SK-N-SH (cell line): ENCODE results near the gene BAHCC1. TPM values are rescaled to one million over a fixed set of nuclear protein-coding genes. Genes with fewer than 3 reads are reported as not detected.

Experiments
- CTCF ChIA-PET: fragments of 300-600, 350-600 bp; formaldehyde crosslinking; extraction: SDS; loops from one replicate; lab custom pipeline; 2021; lab: Yijun Ruan, JAX
- POLR2A ChIA-PET: fragments of 350-600 bp; sonication (Branson Sonifier 250); formaldehyde crosslinking; extraction: SDS; loops from one replicate; lab custom pipeline; 2020; ENCODE audit warnings: antibody characterized with exemption, inconsistent platforms; lab: Yijun Ruan, JAX
- DNase-seq: peaks from one replicate; pipeline ENCODE4 v3.0.0; 2012
- H2AFZ ChIP-seq: fragments of 200-600 bp; sonication (generic); 2 replicates; pipeline ENCODE4 v1.8.1; 2016; ENCODE audit warnings: antibody characterized with exemption, mild to moderate bottlenecking, low read depth
- H3F3A ChIP-seq: fragments of 200-600 bp; sonication (generic); replicated peaks from 2 replicates; pipeline ENCODE3; 2016; ENCODE audit warnings: antibody characterized with exemption, mild to moderate bottlenecking; ENCODE audit not compliant: insufficient read depth
- H3K27ac ChIP-seq, 2 experiments: fragments of 200-500 bp in 1 of 2; fragments of 200-600 bp in 1 of 2; sonication (Bioruptor generic) in 1 of 2; sonication (generic), shearing (Covaris generic) in 1 of 2; 2 replicates each; pipeline versions ENCODE4 v1.5.1 to v1.6.1; 2014 to 2016; ENCODE audit warnings: low read depth in 2 of 2, inconsistent platforms in 1 of 2, low read length in 1 of 2, mild to moderate bottlenecking in 1 of 2, mixed read lengths in 1 of 2
- H3K27me3 ChIP-seq: fragments of 200-600 bp; sonication (generic), shearing (Covaris generic); 2 replicates; pipeline ENCODE4 v1.6.1; 2016; ENCODE audit warnings: mixed run types; ENCODE audit not compliant: insufficient read depth
- H3K36me3 ChIP-seq, 2 experiments: fragments of 200-500 bp in 1 of 2; fragments of 200-600 bp in 1 of 2; sonication (Bioruptor generic) in 1 of 2; sonication (generic) in 1 of 2; replicated peaks in 1 of 2; 2 replicates each; pipeline versions ENCODE3 to v1.5.1; 2014 to 2016; ENCODE audit warnings: low read length in 1 of 2, mild to moderate bottlenecking in 1 of 2; ENCODE audit not compliant: insufficient read depth in 2 of 2, control insufficient read depth in 1 of 2
- H3K4me1 ChIP-seq, 2 experiments: fragments of 200-500 bp in 1 of 2; fragments of 200-600 bp in 1 of 2; sonication (Bioruptor generic) in 1 of 2; sonication (generic), shearing (Covaris generic) in 1 of 2; 2 replicates each; pipeline versions ENCODE4 v1.5.1 to v1.6.1; 2014 to 2016; ENCODE audit warnings: low read depth in 1 of 2, low read length in 1 of 2, mixed run types in 1 of 2; ENCODE audit not compliant: insufficient read depth in 2 of 2, control insufficient read depth in 1 of 2
- H3K4me2 ChIP-seq: fragments of 200-600 bp; sonication (generic), shearing (Covaris generic); 2 replicates; pipeline ENCODE4 v1.6.1; 2017; ENCODE audit warnings: mixed run types
- H3K4me3 ChIP-seq, 2 experiments: fragments of 200-500 bp in 1 of 2; fragments of 200-600 bp in 1 of 2; sonication (Bioruptor generic) in 1 of 2; sonication (generic), shearing (Covaris generic) in 1 of 2; 2 replicates each; pipeline versions ENCODE4 v1.5.1 to v1.8.1; 2014 to 2016; ENCODE audit warnings: low read depth in 2 of 2, inconsistent platforms in 1 of 2, low read length in 1 of 2, mild to moderate bottlenecking in 1 of 2, mixed read lengths in 1 of 2, moderate library complexity in 1 of 2
- H3K79me2 ChIP-seq: fragments of 200-600 bp; sonication (generic); 2 replicates; pipeline ENCODE4 v1.8.1; 2017; ENCODE audit warnings: mild to moderate bottlenecking; ENCODE audit not compliant: insufficient read depth
- H3K9ac ChIP-seq: fragments of 200-600 bp; sonication (generic); 2 replicates; pipeline ENCODE4 v1.6.1; 2017; ENCODE audit warnings: mixed run types
- H3K9me2 ChIP-seq: fragments of 200-600 bp; sonication (generic); 2 replicates; pipeline ENCODE4 v1.6.1; 2017; ENCODE audit warnings: mixed run types
- H3K9me3 ChIP-seq: fragments of 200-600 bp; sonication (generic); 2 replicates; pipeline ENCODE4 v1.6.1; 2017; ENCODE audit warnings: mixed run types, mild to moderate bottlenecking, moderate library complexity
- H4K20me1 ChIP-seq: fragments of 200-600 bp; sonication (generic); 2 replicates; pipeline ENCODE4 v1.6.1; 2017; ENCODE audit warnings: mild to moderate bottlenecking, mixed run types; ENCODE audit not compliant: insufficient read depth
- CHD2 ChIP-seq: fragments of 150-350 bp; IDR thresholded peaks from 2 replicates; pipeline ENCODE4 v1.6.1; 2018; ENCODE audit warnings: low read length; ENCODE audit not compliant: partially characterized antibody
- ELF1 ChIP-seq: IDR thresholded peaks from 2 replicates; pipeline ENCODE4 v1.4.0; 2012
- EP300 ChIP-seq, 2 experiments: IDR thresholded peaks; 2 replicates each; pipeline versions ENCODE4 v1.4.0 to v1.6.1; 2012; ENCODE audit warnings: borderline replicate concordance in 1 of 2, low read depth in 1 of 2, low read length in 1 of 2
- FOSL2 ChIP-seq: IDR thresholded peaks from 2 replicates; pipeline ENCODE4 v1.4.0; 2012; ENCODE audit warnings: low read depth, mild to moderate bottlenecking, moderate library complexity, borderline replicate concordance
- FOXJ3 ChIP-seq: sonication (generic); formaldehyde crosslinking; IDR thresholded peaks from 2 replicates; pipeline ENCODE4 v1.5.1; 2020; ENCODE audit warnings: mild to moderate bottlenecking, missing genetic modification reagents
- GABPA ChIP-seq: IDR thresholded peaks from 2 replicates; pipeline ENCODE4 v1.4.0; 2012; ENCODE audit warnings: low read depth, mild to moderate bottlenecking
- GATA2 ChIP-seq: sonication (generic); formaldehyde crosslinking; IDR thresholded peaks from 2 replicates; pipeline ENCODE4 v1.5.0; 2020; ENCODE audit warnings: mild to moderate bottlenecking, missing genetic modification reagents
- JUND ChIP-seq: IDR thresholded peaks from 2 replicates; pipeline ENCODE4 v1.4.0; 2012
- NFIC ChIP-seq: IDR thresholded peaks from 2 replicates; pipeline ENCODE4 v1.4.0; 2012; ENCODE audit warnings: borderline replicate concordance
- RAD21 ChIP-seq: IDR thresholded peaks from 2 replicates; pipeline ENCODE4 v1.6.1; 2012; ENCODE audit warnings: mild to moderate bottlenecking, low read length
- RCOR1 ChIP-seq: fragments of 150-350 bp; IDR thresholded peaks from 2 replicates; pipeline ENCODE4 v1.6.1; 2017; ENCODE audit warnings: antibody characterized with exemption, low read length
- RFX5 ChIP-seq: IDR thresholded peaks from 2 replicates; pipeline ENCODE4 v1.6.1; 2012; ENCODE audit warnings: mild to moderate bottlenecking, improper control_type of control experiment, low read length
- RXRA ChIP-seq: IDR thresholded peaks from 2 replicates; pipeline ENCODE4 v1.4.0; 2012; ENCODE audit warnings: low read depth, mild to moderate bottlenecking, borderline replicate concordance
- SIN3A ChIP-seq: IDR thresholded peaks from 2 replicates; pipeline ENCODE4 v1.6.1; 2012; ENCODE audit warnings: low read depth, mild to moderate bottlenecking, low read length, moderate library complexity, borderline replicate concordance
- TCF12 ChIP-seq: IDR thresholded peaks from 2 replicates; pipeline ENCODE4 v1.4.0; 2012
- WGBS: methylation state at CpG from one replicate; pipeline ENCODE4 v1.1.6; 2017; ENCODE audit warnings: low lambda C conversion rate; 5-methylcytosine and 5-hydroxymethylcytosine counted together
- polyA plus RNA-seq, 3 experiments: library from polyadenylated mRNA; depleted of rRNA; stranded (reverse); fragments of >200 nt; gene quantifications; 2 replicates each; pipeline ENCODE4 v1.2.3, GENCODE V29; 2012
- TF ChIP-seq, protein P1 (sequence below): fragments of 150-350 bp; IDR thresholded peaks from 2 replicates; pipeline ENCODE4 v1.6.1; 2016; ENCODE audit warnings: mild to moderate bottlenecking, low read depth, low read length
- TF ChIP-seq, protein P2 (sequence below): fragments of 150-350 bp; IDR thresholded peaks from 2 replicates; pipeline ENCODE4 v1.6.1; 2017; ENCODE audit warnings: antibody characterized with exemption, low read length, low read depth, borderline replicate concordance
- TF ChIP-seq, protein P3 (sequence below): IDR thresholded peaks from 2 replicates; pipeline ENCODE4 v1.4.0; 2012; ENCODE audit warnings: low read depth, borderline replicate concordance
- TF ChIP-seq, protein P4 (sequence below): IDR thresholded peaks from 2 replicates; pipeline ENCODE4 v1.4.0; 2012; ENCODE audit warnings: low read depth
- TF ChIP-seq, protein P5 (sequence below): IDR thresholded peaks from 2 replicates; pipeline ENCODE4 v1.6.1; 2012; ENCODE audit warnings: mild to moderate bottlenecking, low read depth, low read length, moderate library complexity
- TF ChIP-seq, protein P6 (sequence below): IDR thresholded peaks from 2 replicates; pipeline ENCODE4 v1.4.0; 2012; ENCODE audit warnings: low read depth, borderline replicate concordance

BAHCC1 gene
- polyA plus RNA-seq, 1 of the 3 experiments (the other 2 are of a cell fraction), result 6.4 TPM

DNA sequence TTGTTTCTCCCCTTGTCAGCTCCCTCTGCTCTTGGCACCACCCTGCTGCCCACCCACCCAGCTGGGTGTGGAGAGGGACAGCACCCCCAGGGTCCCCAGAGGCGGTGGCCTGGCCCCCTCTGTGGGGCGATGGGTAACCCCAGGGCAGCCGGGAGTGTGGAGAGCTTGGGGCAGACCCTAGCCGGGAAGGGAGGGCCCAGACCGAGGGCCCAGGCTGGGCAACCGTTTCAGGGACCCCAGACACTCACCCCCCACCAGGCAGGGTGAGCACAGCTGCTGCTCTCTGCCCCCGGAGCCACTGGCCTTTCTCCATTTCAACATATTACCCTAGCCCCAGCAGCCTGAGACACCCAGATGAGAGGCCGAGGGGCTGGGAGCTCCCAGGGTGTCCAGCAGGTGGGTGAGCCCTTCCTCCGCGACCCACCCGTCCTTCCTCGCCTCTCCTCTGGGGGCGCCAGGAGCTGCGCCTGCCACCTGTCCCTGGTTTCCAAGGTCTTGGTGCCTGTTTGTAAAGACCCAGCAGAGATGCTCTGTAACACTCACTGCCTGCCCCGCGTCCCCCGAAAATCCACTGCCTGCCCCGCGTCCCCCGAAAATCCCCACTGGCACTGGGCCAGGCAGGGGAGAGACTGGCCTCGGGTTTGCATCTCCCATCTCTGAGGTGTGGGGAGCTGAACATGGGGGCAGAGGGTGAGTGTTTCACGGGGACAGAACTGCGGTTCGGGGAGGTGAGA lies 45.4 kb downstream of the BAHCC1 start (continued):
- TF ChIP-seq CHD2 (no peak), SIN3A (no peak), RFX5 (no peak), RCOR1 (0 out of 2 replicates have a peak, but pooled peaks have one; percentile 17), NFIC (no peak), EP300 (IDR thresholded peaks at IDR 0.05; ENCODE audit: borderline replicate concordance in 1 of 2, low read depth in 1 of 2, low read length in 1 of 2) (no peak)
- TF ChIP-seq, protein P1, sequence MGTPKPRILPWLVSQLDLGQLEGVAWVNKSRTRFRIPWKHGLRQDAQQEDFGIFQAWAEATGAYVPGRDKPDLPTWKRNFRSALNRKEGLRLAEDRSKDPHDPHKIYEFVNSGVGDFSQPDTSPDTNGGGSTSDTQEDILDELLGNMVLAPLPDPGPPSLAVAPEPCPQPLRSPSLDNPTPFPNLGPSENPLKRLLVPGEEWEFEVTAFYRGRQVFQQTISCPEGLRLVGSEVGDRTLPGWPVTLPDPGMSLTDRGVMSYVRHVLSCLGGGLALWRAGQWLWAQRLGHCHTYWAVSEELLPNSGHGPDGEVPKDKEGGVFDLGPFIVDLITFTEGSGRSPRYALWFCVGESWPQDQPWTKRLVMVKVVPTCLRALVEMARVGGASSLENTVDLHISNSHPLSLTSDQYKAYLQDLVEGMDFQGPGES, result no peak
- TF ChIP-seq, protein P2, sequence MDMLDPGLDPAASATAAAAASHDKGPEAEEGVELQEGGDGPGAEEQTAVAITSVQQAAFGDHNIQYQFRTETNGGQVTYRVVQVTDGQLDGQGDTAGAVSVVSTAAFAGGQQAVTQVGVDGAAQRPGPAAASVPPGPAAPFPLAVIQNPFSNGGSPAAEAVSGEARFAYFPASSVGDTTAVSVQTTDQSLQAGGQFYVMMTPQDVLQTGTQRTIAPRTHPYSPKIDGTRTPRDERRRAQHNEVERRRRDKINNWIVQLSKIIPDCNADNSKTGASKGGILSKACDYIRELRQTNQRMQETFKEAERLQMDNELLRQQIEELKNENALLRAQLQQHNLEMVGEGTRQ, result no peak
- TF ChIP-seq, protein P3, sequence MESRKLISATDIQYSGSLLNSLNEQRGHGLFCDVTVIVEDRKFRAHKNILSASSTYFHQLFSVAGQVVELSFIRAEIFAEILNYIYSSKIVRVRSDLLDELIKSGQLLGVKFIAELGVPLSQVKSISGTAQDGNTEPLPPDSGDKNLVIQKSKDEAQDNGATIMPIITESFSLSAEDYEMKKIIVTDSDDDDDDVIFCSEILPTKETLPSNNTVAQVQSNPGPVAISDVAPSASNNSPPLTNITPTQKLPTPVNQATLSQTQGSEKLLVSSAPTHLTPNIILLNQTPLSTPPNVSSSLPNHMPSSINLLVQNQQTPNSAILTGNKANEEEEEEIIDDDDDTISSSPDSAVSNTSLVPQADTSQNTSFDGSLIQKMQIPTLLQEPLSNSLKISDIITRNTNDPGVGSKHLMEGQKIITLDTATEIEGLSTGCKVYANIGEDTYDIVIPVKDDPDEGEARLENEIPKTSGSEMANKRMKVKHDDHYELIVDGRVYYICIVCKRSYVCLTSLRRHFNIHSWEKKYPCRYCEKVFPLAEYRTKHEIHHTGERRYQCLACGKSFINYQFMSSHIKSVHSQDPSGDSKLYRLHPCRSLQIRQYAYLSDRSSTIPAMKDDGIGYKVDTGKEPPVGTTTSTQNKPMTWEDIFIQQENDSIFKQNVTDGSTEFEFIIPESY, result no peak
- TF ChIP-seq, protein P4, sequence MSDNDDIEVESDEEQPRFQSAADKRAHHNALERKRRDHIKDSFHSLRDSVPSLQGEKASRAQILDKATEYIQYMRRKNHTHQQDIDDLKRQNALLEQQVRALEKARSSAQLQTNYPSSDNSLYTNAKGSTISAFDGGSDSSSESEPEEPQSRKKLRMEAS, result no peak

DNA sequence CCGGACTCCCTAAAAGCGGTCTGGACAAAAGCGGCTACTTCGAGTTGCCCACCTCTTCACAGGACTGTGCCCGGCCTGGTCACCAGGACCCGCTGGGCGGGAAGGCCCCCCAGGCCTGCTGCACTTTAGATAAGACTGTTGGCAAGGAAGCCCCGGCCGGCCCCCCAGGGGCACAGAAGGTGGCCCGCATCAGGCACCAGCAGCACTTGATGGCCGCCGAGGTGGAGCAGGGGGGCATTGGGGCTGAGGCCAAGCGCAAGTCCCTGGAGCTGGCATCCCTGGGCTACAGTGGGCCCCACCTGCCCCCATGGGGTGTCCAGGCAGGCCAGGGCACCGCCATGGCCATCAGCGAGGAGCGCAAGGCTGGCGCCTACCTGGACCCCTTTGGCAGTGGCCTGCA lies 47.5 kb downstream of the BAHCC1 start:
- no peak for DNase-seq
- H3K4me3 ChIP-seq, result no peak overlapping the region
- CTCF ChIA-PET, result interaction anchor here (1.1 to 6.5 kb wide), 6 partner anchors 10 to 190 kb away, joined by 3 to 85 read pairs (median 57); no protein-coding TSS in a partner anchor
- H3K9ac ChIP-seq, result no peak overlapping the region
- WGBS, result 93% methylated on average over 13 of the region's 17 CpGs
- no peak overlapping the region for H3K4me2 ChIP-seq
- 0 out of 2 replicates have a peak, but pooled peaks cover 3% of the 10 kb centered on the region for H4K20me1 ChIP-seq
- H2AFZ ChIP-seq, result no peak overlapping the region
- H3K27ac ChIP-seq, result no peak overlapping the region
- H3F3A ChIP-seq, result no peaks in the 10 kb centered on the region
- no peaks in the 10 kb centered on the region for H3K27me3 ChIP-seq
- no peak for TF ChIP-seq FOXJ3
- TF ChIP-seq JUND, result no peak
- no peak for TF ChIP-seq RXRA
- no peak for TF ChIP-seq GATA2 (CRISPR knock-in tag)
- no peak for TF ChIP-seq FOSL2
- no peak for TF ChIP-seq GABPA
- TF ChIP-seq CHD2, result no peak
- no peak for TF ChIP-seq TCF12
- no peak for TF ChIP-seq RCOR1
- TF ChIP-seq RAD21, result no peak
- TF ChIP-seq SIN3A, result no peak
- TF ChIP-seq, protein P5, sequence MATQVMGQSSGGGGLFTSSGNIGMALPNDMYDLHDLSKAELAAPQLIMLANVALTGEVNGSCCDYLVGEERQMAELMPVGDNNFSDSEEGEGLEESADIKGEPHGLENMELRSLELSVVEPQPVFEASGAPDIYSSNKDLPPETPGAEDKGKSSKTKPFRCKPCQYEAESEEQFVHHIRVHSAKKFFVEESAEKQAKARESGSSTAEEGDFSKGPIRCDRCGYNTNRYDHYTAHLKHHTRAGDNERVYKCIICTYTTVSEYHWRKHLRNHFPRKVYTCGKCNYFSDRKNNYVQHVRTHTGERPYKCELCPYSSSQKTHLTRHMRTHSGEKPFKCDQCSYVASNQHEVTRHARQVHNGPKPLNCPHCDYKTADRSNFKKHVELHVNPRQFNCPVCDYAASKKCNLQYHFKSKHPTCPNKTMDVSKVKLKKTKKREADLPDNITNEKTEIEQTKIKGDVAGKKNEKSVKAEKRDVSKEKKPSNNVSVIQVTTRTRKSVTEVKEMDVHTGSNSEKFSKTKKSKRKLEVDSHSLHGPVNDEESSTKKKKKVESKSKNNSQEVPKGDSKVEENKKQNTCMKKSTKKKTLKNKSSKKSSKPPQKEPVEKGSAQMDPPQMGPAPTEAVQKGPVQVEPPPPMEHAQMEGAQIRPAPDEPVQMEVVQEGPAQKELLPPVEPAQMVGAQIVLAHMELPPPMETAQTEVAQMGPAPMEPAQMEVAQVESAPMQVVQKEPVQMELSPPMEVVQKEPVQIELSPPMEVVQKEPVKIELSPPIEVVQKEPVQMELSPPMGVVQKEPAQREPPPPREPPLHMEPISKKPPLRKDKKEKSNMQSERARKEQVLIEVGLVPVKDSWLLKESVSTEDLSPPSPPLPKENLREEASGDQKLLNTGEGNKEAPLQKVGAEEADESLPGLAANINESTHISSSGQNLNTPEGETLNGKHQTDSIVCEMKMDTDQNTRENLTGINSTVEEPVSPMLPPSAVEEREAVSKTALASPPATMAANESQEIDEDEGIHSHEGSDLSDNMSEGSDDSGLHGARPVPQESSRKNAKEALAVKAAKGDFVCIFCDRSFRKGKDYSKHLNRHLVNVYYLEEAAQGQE, result no peak
- TF ChIP-seq, protein P6, sequence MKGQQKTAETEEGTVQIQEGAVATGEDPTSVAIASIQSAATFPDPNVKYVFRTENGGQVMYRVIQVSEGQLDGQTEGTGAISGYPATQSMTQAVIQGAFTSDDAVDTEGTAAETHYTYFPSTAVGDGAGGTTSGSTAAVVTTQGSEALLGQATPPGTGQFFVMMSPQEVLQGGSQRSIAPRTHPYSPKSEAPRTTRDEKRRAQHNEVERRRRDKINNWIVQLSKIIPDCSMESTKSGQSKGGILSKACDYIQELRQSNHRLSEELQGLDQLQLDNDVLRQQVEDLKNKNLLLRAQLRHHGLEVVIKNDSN, result no peak
- TF ChIP-seq ELF1, result no peak
- TF ChIP-seq, all 33 proteins: peak for 0
- H3K36me3 ChIP-seq, result no peaks in the 10 kb centered on the region
- no peaks in the 10 kb centered on the region for H3K9me3 ChIP-seq
- no peaks in the 10 kb centered on the region for H3K79me2 ChIP-seq
- peaks cover 0 to 11% of the 10 kb centered on the region in 2 experiments; a peak in 1 of 4 replicates for H3K4me1 ChIP-seq
- no peaks in the 10 kb centered on the region for H3K9me2 ChIP-seq
- POLR2A ChIA-PET, result no interaction called here
